Measurements from ENCODE around the gene CKAP4. TPM values are rescaled to one million over a fixed set of nuclear protein-coding genes. Genes with fewer than 3 reads are reported as not detected.

The CKAP4 gene
- total and polyA plus RNA-seq, 2 of the 13 experiments (the other 11 are each of a cell fraction or from before 2014, with no cell fraction given), result 39.2 to 70.2 TPM

- TF ChIP-seq ZNF646 (CRISPR knock-in tag; IDR thresholded peaks at IDR 0.05) (no peak), POGK (CRISPR knock-in tag; conservative IDR thresholded peaks at IDR 0.05) (no peak), ZFP90 (CRISPR knock-in tag; IDR thresholded peaks at IDR 0.05; ENCODE audit: borderline replicate concordance) (no peak), STAT6 (CRISPR knock-in tag; IDR thresholded peaks at IDR 0.05; ENCODE audit: borderline replicate concordance) (no peak), LCORL (IDR thresholded peaks at IDR 0.05) (no peak), LCORL (CRISPR knock-in tag; IDR thresholded peaks at IDR 0.05) (peak; percentile 22; the same call in 1 of the 2 replicates), ZMAT5 (CRISPR knock-in tag; IDR thresholded peaks at IDR 0.05; ENCODE audit: borderline replicate concordance, low read depth) (no peak), ZNF235 (CRISPR knock-in tag; IDR thresholded peaks at IDR 0.05; ENCODE audit: borderline replicate concordance) (no peak), HNF1A (IDR thresholded peaks at IDR 0.05; ENCODE audit: low read depth) (peak; percentile 52; the same call in 1 of the 2 replicates), HNF1A (CRISPR knock-in tag; IDR thresholded peaks at IDR 0.05; ENCODE audit: borderline replicate concordance) (peak; percentile 63; the same call in 1 of the 2 replicates)
These were observed 36.7 kb upstream of the CKAP4 start (continued) for GRCh38 chr12:106284358-106285105.

Measured in HepG2 (cell line).